GM10248 (cell line): ENCODE measurements around the gene COG4.

ENCODE experiments used
- CTCF ChIA-PET: fragments of 300-600 bp; sonication (Branson Sonifier 250); formaldehyde crosslinking; extraction: SDS; loops from one replicate; lab custom pipeline; 2021; ENCODE audit warnings: antibody characterized with exemption; lab: Yijun Ruan, JAX
- POLR2A ChIA-PET: fragments of 350-650 bp; sonication (Branson Sonifier 250); formaldehyde crosslinking; extraction: SDS; loops from one replicate; lab custom pipeline; 2020; ENCODE audit warnings: antibody characterized with exemption; lab: Yijun Ruan, JAX
- DNase-seq: peaks from one replicate; pipeline ENCODE4 v3.0.0; 2012; ENCODE audit errors: extremely low spot score
- TF ChIP-seq, protein P1 (sequence below): IDR thresholded peaks from 2 replicates; pipeline ENCODE4 v1.5.1; 2012; ENCODE audit warnings: mild to moderate bottlenecking, low read depth; ENCODE audit errors: extremely low read depth, missing control alignments, control extremely low read depth

Gene COG4

DNA sequence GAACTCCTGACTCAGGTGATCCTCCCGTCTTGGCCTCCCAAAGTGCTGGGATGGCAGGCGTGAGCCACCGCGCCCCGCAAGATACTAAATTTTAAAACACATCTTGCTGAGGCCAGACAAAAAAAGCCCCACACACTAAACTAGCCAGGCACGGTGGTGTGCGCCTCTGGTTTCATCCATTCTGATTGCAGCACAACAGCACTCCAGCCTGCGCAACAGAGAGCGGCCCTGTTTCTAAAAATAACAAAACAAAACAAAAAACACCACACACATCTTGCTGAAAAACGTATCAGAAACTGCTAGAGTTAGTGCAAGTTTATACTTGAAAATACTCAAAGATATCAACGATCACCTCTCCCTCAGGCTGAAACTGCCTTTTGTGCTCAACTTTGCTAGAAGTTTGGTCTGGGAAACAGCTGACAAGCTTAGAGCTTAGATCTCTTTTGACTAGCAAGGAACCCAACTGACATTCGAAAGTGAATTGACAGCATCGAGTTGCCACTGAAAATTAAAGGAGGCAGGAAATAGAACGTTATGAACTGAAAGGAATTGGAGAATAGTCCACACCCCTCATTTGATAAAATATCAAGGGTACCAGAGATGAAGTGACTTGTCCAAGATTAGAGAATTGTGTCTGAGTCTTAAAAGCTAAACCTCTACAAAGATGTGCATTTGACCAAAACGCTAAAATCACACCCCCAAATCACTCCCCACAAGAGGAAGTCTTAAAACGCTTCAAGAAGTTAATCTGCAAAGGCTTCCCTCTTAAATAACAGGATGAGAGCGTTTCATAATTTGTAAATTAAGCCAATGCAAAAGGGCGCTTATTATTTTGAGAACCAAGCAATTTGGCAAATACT is 908 bp downstream of the COG4 start:
- ChIA-PET CTCF (interaction anchor here (0.9 to 1.5 kb wide), 2 partner anchors 25 to 270 kb away, joined by 3 to 5 read pairs; no protein-coding TSS in a partner anchor), POLR2A (interaction anchor here (0.6 to 0.9 kb wide), 4 partner anchors 18 to 165 kb away, joined by 3 to 5 read pairs (median 4); no protein-coding TSS in a partner anchor)
- TF ChIP-seq, protein P1, sequence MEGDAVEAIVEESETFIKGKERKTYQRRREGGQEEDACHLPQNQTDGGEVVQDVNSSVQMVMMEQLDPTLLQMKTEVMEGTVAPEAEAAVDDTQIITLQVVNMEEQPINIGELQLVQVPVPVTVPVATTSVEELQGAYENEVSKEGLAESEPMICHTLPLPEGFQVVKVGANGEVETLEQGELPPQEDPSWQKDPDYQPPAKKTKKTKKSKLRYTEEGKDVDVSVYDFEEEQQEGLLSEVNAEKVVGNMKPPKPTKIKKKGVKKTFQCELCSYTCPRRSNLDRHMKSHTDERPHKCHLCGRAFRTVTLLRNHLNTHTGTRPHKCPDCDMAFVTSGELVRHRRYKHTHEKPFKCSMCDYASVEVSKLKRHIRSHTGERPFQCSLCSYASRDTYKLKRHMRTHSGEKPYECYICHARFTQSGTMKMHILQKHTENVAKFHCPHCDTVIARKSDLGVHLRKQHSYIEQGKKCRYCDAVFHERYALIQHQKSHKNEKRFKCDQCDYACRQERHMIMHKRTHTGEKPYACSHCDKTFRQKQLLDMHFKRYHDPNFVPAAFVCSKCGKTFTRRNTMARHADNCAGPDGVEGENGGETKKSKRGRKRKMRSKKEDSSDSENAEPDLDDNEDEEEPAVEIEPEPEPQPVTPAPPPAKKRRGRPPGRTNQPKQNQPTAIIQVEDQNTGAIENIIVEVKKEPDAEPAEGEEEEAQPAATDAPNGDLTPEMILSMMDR, result no peak
- DNase-seq, result peak; percentile 32

DNA sequence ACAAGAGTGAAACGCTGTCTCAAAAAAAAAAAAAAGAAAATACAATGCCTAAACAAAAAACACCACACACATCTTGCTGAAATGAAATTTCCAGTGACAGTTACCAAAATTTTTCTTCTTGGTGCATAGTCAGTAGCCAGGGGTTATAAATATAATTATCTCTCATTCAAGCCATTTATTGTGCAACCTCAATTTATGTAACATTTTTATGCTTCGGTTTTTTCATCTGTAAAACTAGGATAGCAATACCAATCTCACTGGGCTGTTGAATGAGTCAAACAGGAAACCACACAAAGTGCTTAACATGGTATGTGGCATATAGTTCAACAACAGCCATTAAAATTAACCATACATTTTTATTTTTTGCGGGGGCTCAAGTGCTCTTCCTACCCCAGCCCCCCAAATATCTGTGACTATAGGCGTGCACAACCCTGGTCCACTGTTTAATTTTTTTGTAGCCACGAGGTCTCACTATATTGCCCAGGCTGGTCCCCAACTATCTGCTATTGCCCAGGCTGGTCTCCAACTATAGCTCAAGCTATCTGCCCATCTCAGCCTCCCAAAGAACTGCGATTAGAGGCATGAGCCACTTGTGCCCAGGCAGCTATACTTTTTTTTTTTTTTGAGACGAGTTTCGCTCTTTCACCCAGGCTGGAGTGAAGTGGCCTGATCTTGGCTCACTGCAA is 2.6 kb downstream of the COG4 start:
- peak; percentile 39 for DNase-seq
- CTCF ChIA-PET, result interaction anchor here (1.5 kb wide), 1 partner anchor 24 kb away, joined by 5 read pairs; no protein-coding TSS in a partner anchor
- POLR2A ChIA-PET, result no interaction called here
- TF ChIP-seq, protein P1, result no peak

DNA sequence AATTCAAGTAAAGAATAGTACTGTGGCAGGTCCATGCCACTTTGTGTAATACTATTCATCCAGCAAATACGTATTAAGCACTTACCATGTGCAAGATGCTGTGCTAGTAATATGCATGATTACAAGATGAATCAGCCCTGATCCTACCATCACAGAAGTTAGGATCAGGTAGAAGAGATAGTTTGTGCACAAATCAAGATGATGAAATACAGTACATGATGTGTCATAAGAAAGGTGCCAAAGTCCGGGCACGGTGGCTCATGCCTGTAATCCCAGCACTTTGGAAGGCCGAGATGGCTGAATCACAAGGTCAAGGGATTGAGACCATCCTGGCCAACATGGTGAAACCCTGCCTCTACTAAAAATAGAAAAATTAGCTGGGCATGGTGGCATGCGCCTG is 10.9 kb downstream of the COG4 start:
- CTCF ChIA-PET, result no interaction called here
- TF ChIP-seq, protein P1, result no peak
- no peak for DNase-seq
- POLR2A ChIA-PET, result no interaction called here

DNA sequence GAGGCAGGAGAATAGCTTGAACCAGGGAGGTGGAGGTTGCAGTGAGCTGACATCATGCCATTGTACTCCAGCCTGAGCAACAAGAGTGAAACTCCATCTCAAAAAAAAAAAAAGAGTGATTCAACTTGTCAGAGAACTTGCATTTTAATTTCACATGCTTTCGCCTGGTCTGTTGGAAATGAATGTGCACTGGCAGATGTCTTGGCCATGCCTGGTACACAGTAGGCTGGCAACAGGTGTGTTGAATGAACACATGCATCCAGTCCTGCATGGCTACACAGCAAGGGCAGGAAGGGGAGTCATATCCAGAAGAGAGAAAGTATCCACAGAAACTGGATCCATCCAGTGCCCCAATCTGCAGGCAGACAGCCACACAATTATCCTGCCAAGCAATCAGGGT is 11.5 kb downstream of the COG4 start:
- POLR2A ChIA-PET, result no interaction called here
- CTCF ChIA-PET, result interaction anchor here (1.0 kb wide), 1 partner anchor 132 kb away, joined by 3 read pairs; no protein-coding TSS in a partner anchor
- DNase-seq, result no peak
- TF ChIP-seq, protein P1, result no peak

DNA sequence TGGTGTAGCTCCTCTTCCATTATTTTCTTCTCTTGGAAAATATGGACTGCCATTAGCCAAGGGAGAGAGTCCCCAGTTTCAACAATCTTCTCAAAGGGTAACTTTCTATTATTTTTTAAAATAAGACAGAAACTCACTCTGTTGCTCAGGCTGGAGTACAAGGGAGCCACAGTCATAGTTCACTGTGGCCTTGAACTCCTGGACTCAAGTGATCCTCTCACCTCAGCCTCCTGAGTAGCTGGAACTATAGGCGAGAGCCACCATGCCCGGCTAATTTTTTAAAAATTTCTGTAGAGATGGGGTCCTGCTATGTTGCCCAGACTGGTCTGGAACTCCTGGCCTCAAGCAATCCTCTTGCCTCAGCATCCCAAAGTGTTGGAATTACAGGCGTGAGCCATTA is 13.1 kb downstream of the COG4 start:
- CTCF ChIA-PET, result interaction anchor here (1.9 to 2.0 kb wide), 3 partner anchors 13 to 20 kb away, joined by 5 to 6 read pairs (median 6); no protein-coding TSS in a partner anchor
- POLR2A ChIA-PET, result no interaction called here
- TF ChIP-seq, protein P1, result no peak
- DNase-seq, result no peak

DNA sequence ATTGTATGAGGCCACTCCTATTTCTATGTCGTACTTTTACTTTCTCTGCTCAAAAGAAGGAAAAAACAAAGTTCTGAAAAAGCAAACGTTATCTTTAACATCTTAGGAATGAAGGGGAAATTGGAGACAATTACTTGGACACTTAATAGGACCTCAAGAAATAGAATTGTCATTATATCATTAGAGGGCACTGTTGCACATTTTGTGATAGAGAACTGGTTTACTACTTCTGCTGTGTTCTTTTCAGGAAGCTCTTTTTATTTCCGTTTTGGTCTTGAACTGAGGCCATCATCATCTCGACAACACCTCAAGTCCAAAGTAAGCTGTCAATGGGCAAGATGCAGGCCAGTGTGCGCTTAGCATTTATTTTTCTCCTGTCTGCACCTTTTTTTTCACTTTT is 14.6 kb downstream of the COG4 start:
- DNase-seq, result no peak
- ChIA-PET POLR2A (no interaction called here), CTCF (interaction anchor here (1.1 to 2.0 kb wide), 6 partner anchors 9 to 145 kb away, joined by 4 to 6 read pairs (median 5); no protein-coding TSS in a partner anchor)
- TF ChIP-seq, protein P1, result peak; percentile 24
